H1 (cell line): Measurements from ENCODE around the gene SPIB. TPM values are rescaled to one million over a fixed set of nuclear protein-coding genes. Genes with fewer than 3 reads are reported as not detected.

Source experiments
- SAP30 ChIP-seq: fragments of 300-600 bp; sonication (generic); IDR thresholded peaks from 2 replicates; pipeline ENCODE4 v1.7.1; 2012; ENCODE audit warnings: low read length, moderate library complexity, mild to moderate bottlenecking, inconsistent platforms; ENCODE audit not compliant: insufficient read depth, insufficient replicate concordance
- polyA plus RNA-seq, 7 experiments: library from polyadenylated mRNA; depleted of rRNA in 3 of 7; stranded (reverse) in 5 of 7; unstranded in 2 of 7; fragments of >200 nt in 5 of 7; fragments of 200-250 nt in 2 of 7; gene quantifications; 1 replicate in 5 of 7; 2 replicates in 1 of 7; 4 replicates in 1 of 7; pipeline versions ENCODE4 v1.2.1 to v1.2.3, GENCODE V29; 2011 to 2013; ENCODE audit warnings: missing spikeins in 2 of 7, mixed read lengths in 2 of 7
- total RNA-seq: library from RNA; stranded (reverse); fragmentation: NEBNext Ultra II Directional; extraction: Animal tissue kit (Norgen Biotek cat#: 25700); gene quantifications from 2 replicates; pipeline ENCODE4 v1.2.1, GENCODE V29; 2021

SPIB gene
- total and polyA plus RNA-seq, 2 of the 8 experiments (the other 6 are each of a cell fraction or from before 2014, with no cell fraction given), result 11.1 to 17.4 TPM

DNA sequence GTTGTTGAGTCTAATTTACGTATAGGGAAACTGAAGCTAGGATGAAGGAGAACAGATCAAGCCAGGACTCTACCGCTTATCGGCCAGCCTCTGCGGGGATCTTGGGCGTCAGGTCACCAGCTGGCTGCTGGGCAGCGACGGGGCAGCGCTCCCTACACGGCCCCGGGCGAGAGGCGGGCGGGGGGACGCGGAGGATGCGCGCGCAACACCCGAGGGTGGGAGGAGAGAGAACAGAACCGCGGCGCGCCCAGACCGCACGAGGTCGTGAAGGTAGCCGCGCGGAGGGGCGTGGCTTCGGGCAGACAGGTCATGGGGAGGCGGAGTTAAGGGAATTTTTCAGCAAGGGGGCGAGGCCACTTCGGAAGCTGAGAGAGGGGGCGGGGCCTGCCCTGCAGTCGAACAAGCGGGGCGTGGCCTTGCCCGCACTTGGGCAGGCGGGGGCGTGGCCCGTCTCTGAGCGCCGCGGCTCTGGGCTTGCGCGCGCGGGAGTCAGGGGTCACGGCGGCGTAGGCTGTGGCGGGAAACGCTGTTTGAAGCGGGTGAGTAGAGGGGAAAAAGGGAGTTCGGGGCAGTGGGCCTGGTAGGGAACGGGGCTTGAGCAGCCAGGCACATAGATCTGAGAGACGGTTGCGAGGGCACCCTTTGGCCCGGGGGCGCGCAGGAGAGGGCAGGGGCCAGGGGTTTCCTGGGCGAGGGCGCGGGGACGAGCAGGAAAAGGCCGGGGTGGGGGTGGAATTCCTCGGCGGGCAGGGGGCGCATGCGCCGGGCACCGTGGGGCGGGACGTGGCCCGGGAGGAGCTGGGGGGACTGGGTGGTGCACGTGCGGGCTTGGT lies 34.7 kb upstream of the SPIB start, which contains the start of gene POLD1 (continued):
- no peak for TF ChIP-seq SAP30
